Karpas-422 (cell line): Measurements from ENCODE around the gene ATRN. TPM values are rescaled to one million over a fixed set of nuclear protein-coding genes. Genes with fewer than 3 reads are reported as not detected.
"Not testable (repeated sequence)": the region's sequence is repeated elsewhere in the genome, so short reads cannot be mapped to it uniquely, and the experiment has no call there.

Experiments
- DNase-seq: peaks from one replicate; pipeline ENCODE4 v3.0.0-alpha.2; 2015
- H2AFZ ChIP-seq: fragments of 200-600 bp; sonication (generic); 2 replicates; pipeline ENCODE4 v1.6.1; 2014; ENCODE audit warnings: antibody characterized with exemption, low read length, mixed read lengths
- H3K27ac ChIP-seq: fragments of 200-600 bp; sonication (generic); 2 replicates; pipeline ENCODE4 v1.5.1; 2014; ENCODE audit warnings: mild to moderate bottlenecking, low read length, moderate library complexity
- H3K27me3 ChIP-seq: fragments of 200-600 bp; sonication (generic); 2 replicates; pipeline ENCODE4 v1.6.1; 2014; ENCODE audit warnings: low read length, mixed read lengths
- H3K36me3 ChIP-seq: fragments of 200-600 bp; sonication (generic); 2 replicates; pipeline ENCODE4 v1.6.1; 2014; ENCODE audit warnings: low read length, mixed read lengths; ENCODE audit not compliant: insufficient read depth
- H3K4me1 ChIP-seq: fragments of 200-600 bp; sonication (generic); 2 replicates; pipeline ENCODE4 v1.6.1; 2014; ENCODE audit warnings: mild to moderate bottlenecking, low read length, mixed read lengths
- H3K4me2 ChIP-seq: fragments of 200-600 bp; sonication (generic); 2 replicates; pipeline ENCODE4 v1.6.1; 2014; ENCODE audit warnings: low read length, low read depth, mild to moderate bottlenecking; ENCODE audit not compliant: poor library complexity, severe bottlenecking
- H3K4me3 ChIP-seq: fragments of 200-600 bp; sonication (generic); 2 replicates; pipeline ENCODE4 v1.5.1; 2014; ENCODE audit warnings: mild to moderate bottlenecking, antibody characterized with exemption, low read length, mixed read lengths
- H3K79me2 ChIP-seq: fragments of 200-600 bp; sonication (generic); 2 replicates; pipeline ENCODE4 v1.6.1; 2014; ENCODE audit warnings: mild to moderate bottlenecking, low read length, mixed read lengths
- H3K9ac ChIP-seq: fragments of 200-600 bp; sonication (generic); 2 replicates; pipeline ENCODE4 v1.6.0; 2014; ENCODE audit warnings: low read length
- H3K9me2 ChIP-seq: fragments of 200-600 bp; sonication (generic), shearing (Covaris generic); replicated peaks from 2 replicates; pipeline ENCODE4 v1.6.0; 2014; ENCODE audit warnings: mild to moderate bottlenecking, low read length, moderate library complexity; ENCODE audit not compliant: insufficient read depth
- H3K9me3 ChIP-seq: fragments of 300-700, 200-600 bp; sonication (generic); 2 replicates; pipeline ENCODE4 v1.6.1; 2014; ENCODE audit warnings: low read length, mixed read lengths
- H4K20me1 ChIP-seq: fragments of 200-600 bp; sonication (generic); 2 replicates; pipeline ENCODE4 v1.6.1; 2014; ENCODE audit warnings: mild to moderate bottlenecking, antibody characterized with exemption, low read length, low read depth; ENCODE audit not compliant: insufficient read depth
- total RNA-seq: library from RNA; depleted of rRNA; stranded (reverse); fragments of >200 nt; shearing (Covaris generic); gene quantifications from 2 replicates; pipeline ENCODE4 v1.2.3, GENCODE V29; 2014; ENCODE audit warnings: low replicate concordance

The ATRN gene
- total RNA-seq, 1 experiment from 2014 or later = 8.2 TPM

GRCh38 chr20:3595541-3595940, 124.7 kb downstream of the ATRN start:
- peaks cover 4% of the 10 kb centered on the region for H3K36me3 ChIP-seq
- no peak for DNase-seq
- H4K20me1 ChIP-seq = no peaks in the 10 kb centered on the region

GRCh38 chr20:3603108-3603507, 132.3 kb downstream of the ATRN start:
- Histone ChIP-seq H3K27ac (no peak overlapping the region), H2AFZ (no peak overlapping the region), H3K9ac (no peak overlapping the region), H3K9me3 (no peaks in the 10 kb centered on the region), H3K36me3 (peaks cover 4% of the 10 kb centered on the region), H3K4me3 (no peak overlapping the region), H3K9me2 (no peaks in the 10 kb centered on the region), H3K27me3 (no peaks in the 10 kb centered on the region), H3K4me1 (peaks cover 4% of the 10 kb centered on the region; the same call in 1 of the 2 replicates), H3K4me2 (no peak overlapping the region), H4K20me1 (no peaks in the 10 kb centered on the region), H3K79me2 (no peaks in the 10 kb centered on the region)
- no peak for DNase-seq

More at GRCh38 chr20:3595541-3595940, 124.7 kb downstream of the ATRN start:
- Histone ChIP-seq H2AFZ (no peak overlapping the region), H3K27ac (peak overlapping the region; percentile 20; the same call in 1 of the 2 replicates), H3K9me2 (no peaks in the 10 kb centered on the region), H3K27me3 (no peaks in the 10 kb centered on the region), H3K4me3 (no peak overlapping the region), H3K79me2 (no peaks in the 10 kb centered on the region), H3K9ac (no peak overlapping the region), H3K4me1 (peaks cover 4% of the 10 kb centered on the region; the same call in 1 of the 2 replicates), H3K9me3 (no peaks in the 10 kb centered on the region), H3K4me2 (no peak overlapping the region)

GRCh38 chr20:3605386-3605886, 134.6 kb downstream of the ATRN start:
- H2AFZ ChIP-seq, H3K36me3 ChIP-seq, H3K27ac ChIP-seq, H3K9me2 ChIP-seq, H3K9me3 ChIP-seq, DNase-seq, H3K27me3 ChIP-seq, H3K9ac ChIP-seq, H3K79me2 ChIP-seq, H3K4me2 ChIP-seq, H4K20me1 ChIP-seq, H3K4me3 ChIP-seq, H3K4me1 ChIP-seq: not testable (repeated sequence)

GRCh38 chr20:3606021-3606420, 135.2 kb downstream of the ATRN start:
- no peak overlapping the region for H2AFZ ChIP-seq
- no peaks in the 10 kb centered on the region for H3K79me2 ChIP-seq
- no peak overlapping the region for H3K9ac ChIP-seq
- H4K20me1 ChIP-seq = no peaks in the 10 kb centered on the region
- no peak for DNase-seq
- no peaks in the 10 kb centered on the region for H3K4me1 ChIP-seq
- no peaks in the 10 kb centered on the region for H3K9me3 ChIP-seq
- H3K27ac ChIP-seq = no peak overlapping the region
- no peak overlapping the region for H3K4me2 ChIP-seq
- H3K36me3 ChIP-seq = no peaks in the 10 kb centered on the region
- no peaks in the 10 kb centered on the region for H3K9me2 ChIP-seq
- H3K4me3 ChIP-seq = no peak overlapping the region
- no peaks in the 10 kb centered on the region for H3K27me3 ChIP-seq

- no peaks in the 10 kb centered on the region for H3K9me3 ChIP-seq
- H3K4me2 ChIP-seq = no peak overlapping the region
- H3K27ac ChIP-seq = no peak overlapping the region
- no peaks in the 10 kb centered on the region for H3K79me2 ChIP-seq
- no peaks in the 10 kb centered on the region for H3K9me2 ChIP-seq
- peaks cover 16% of the 10 kb centered on the region for H3K4me1 ChIP-seq
- no peak overlapping the region for H3K4me3 ChIP-seq
- H4K20me1 ChIP-seq = no peaks in the 10 kb centered on the region
- H2AFZ ChIP-seq = no peak overlapping the region
- H3K36me3 ChIP-seq = no peaks in the 10 kb centered on the region
- DNase-seq = no peak
- no peak overlapping the region for H3K9ac ChIP-seq
- no peaks in the 10 kb centered on the region for H3K27me3 ChIP-seq
Measured at GRCh38 chr20:3611901-3612300, 141.1 kb downstream of the ATRN start.

- H3K9ac ChIP-seq = no peak overlapping the region
- H3K27me3 ChIP-seq = no peaks in the 10 kb centered on the region
- H3K27ac ChIP-seq = no peak overlapping the region
- no peaks in the 10 kb centered on the region for H3K9me3 ChIP-seq
- DNase-seq = no peak
- H4K20me1 ChIP-seq = no peaks in the 10 kb centered on the region
- H3K79me2 ChIP-seq = no peaks in the 10 kb centered on the region
- H3K4me3 ChIP-seq = no peak overlapping the region
- H2AFZ ChIP-seq = no peak overlapping the region
- no peaks in the 10 kb centered on the region for H3K36me3 ChIP-seq
- peaks cover 16% of the 10 kb centered on the region for H3K4me1 ChIP-seq
- H3K9me2 ChIP-seq = no peaks in the 10 kb centered on the region
- H3K4me2 ChIP-seq = no peak overlapping the region
Measured at GRCh38 chr20:3612795-3613572, 142.2 kb downstream of the ATRN start.

GRCh38 chr20:3613821-3614440, 143.1 kb downstream of the ATRN start:
- Histone ChIP-seq H3K79me2 (no peaks in the 10 kb centered on the region), H3K4me3 (peak overlapping the region; percentile 55), H3K27me3 (no peaks in the 10 kb centered on the region), H3K4me2 (peak overlapping the region; percentile 75), H3K9me2 (no peaks in the 10 kb centered on the region), H3K9ac (peak overlapping the region; percentile 51), H3K4me1 (peaks cover 16% of the 10 kb centered on the region), H3K9me3 (no peaks in the 10 kb centered on the region), H3K27ac (peak overlapping the region; percentile 36), H2AFZ (peak overlapping the region; percentile 88), H3K36me3 (no peaks in the 10 kb centered on the region), H4K20me1 (no peaks in the 10 kb centered on the region)
- no peak for DNase-seq

- H4K20me1 ChIP-seq = no peaks in the 10 kb centered on the region
- H3K79me2 ChIP-seq = no peaks in the 10 kb centered on the region
- H3K4me1 ChIP-seq = peaks cover 16% of the 10 kb centered on the region
- H3K36me3 ChIP-seq = no peaks in the 10 kb centered on the region
- peak overlapping the region; percentile 51 for H3K9ac ChIP-seq
- H3K9me2 ChIP-seq = no peaks in the 10 kb centered on the region
- no peaks in the 10 kb centered on the region for H3K27me3 ChIP-seq
- peak overlapping the region; percentile 55 for H3K4me3 ChIP-seq
- H3K4me2 ChIP-seq = peak overlapping the region; percentile 75
- no peaks in the 10 kb centered on the region for H3K9me3 ChIP-seq
- peak; percentile 57 for DNase-seq
- H3K27ac ChIP-seq = peak overlapping the region; percentile 36
- H2AFZ ChIP-seq = peak overlapping the region; percentile 88
Measured at GRCh38 chr20:3614466-3614865, 143.6 kb downstream of the ATRN start.
